ENCODE results near the gene GGT6.

GRCh38 chr17:4584101-4584916 is 23.9 kb upstream of the GGT6 start, which contains the start of gene SMTNL2:
- TF ChIP-seq, protein P1, sequence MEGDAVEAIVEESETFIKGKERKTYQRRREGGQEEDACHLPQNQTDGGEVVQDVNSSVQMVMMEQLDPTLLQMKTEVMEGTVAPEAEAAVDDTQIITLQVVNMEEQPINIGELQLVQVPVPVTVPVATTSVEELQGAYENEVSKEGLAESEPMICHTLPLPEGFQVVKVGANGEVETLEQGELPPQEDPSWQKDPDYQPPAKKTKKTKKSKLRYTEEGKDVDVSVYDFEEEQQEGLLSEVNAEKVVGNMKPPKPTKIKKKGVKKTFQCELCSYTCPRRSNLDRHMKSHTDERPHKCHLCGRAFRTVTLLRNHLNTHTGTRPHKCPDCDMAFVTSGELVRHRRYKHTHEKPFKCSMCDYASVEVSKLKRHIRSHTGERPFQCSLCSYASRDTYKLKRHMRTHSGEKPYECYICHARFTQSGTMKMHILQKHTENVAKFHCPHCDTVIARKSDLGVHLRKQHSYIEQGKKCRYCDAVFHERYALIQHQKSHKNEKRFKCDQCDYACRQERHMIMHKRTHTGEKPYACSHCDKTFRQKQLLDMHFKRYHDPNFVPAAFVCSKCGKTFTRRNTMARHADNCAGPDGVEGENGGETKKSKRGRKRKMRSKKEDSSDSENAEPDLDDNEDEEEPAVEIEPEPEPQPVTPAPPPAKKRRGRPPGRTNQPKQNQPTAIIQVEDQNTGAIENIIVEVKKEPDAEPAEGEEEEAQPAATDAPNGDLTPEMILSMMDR (IDR thresholded peaks at IDR 0.05), result no peak
- TF ChIP-seq POLR2A (IDR thresholded peaks at IDR 0.05), result peak in 1 of 4 donors; percentile 48
